IMR-90 (cell line): ENCODE results near the gene CCNB1. TPM values are rescaled to one million over a fixed set of nuclear protein-coding genes. Genes with fewer than 3 reads are reported as not detected.
"Not testable (repeated sequence)": the region's sequence is repeated elsewhere in the genome, so short reads cannot be mapped to it uniquely, and the experiment has no call there.

Experiments
- ATAC-seq: fragments of 200-7000 bp; cut with Tn5 transposase; 2 replicates; pipeline ENCODE4 v1.9.1; 2020; ENCODE audit warnings: low read depth, mild to moderate bottlenecking, moderate library complexity
- BruUV-seq: library from RNA; stranded (reverse); fragments of 400-500 nt; replicated peaks from 2 replicates; lab custom pipeline; 2021; lab: Mats Ljungman, UMichigan
- CTCF ChIA-PET: fragments of 300-600 bp; formaldehyde crosslinking; extraction: SDS; loops from one replicate; lab custom pipeline; 2021; ENCODE audit warnings: antibody characterized with exemption; lab: Yijun Ruan, JAX
- POLR2A ChIA-PET: fragments of 300-600 bp; sonication (Branson Sonifier 250); formaldehyde crosslinking; loops from one replicate; lab custom pipeline; 2022; ENCODE audit warnings: antibody characterized with exemption; ENCODE audit not compliant: unreplicated experiment; lab: Charles Lee
- DNase-seq: peaks from one replicate; pipeline ENCODE4 v3.0.0; 2013
- H2AFZ ChIP-seq: replicated peaks from 2 replicates; pipeline ENCODE3; 2013; ENCODE audit warnings: low read length, mild to moderate bottlenecking; ENCODE audit not compliant: poor library complexity
- H2AK5ac ChIP-seq: 2 replicates; pipeline ENCODE4 v1.6.1; 2013; ENCODE audit warnings: low read depth, low read length, inconsistent platforms
- H2AK9ac ChIP-seq: replicated peaks from 2 replicates; pipeline ENCODE3; 2013; ENCODE audit warnings: mild to moderate bottlenecking, low read depth, low read length, moderate library complexity; ENCODE audit not compliant: poor library complexity
- H2BK120ac ChIP-seq: 2 replicates; pipeline ENCODE4 v1.6.1; 2013; ENCODE audit warnings: low read depth, low read length, inconsistent platforms
- H2BK15ac ChIP-seq: 3 replicates; pipeline ENCODE4 v1.6.1; 2013; ENCODE audit warnings: low read depth, low read length, inconsistent platforms
- H2BK20ac ChIP-seq: 2 replicates; pipeline ENCODE4 v1.6.1; 2013; ENCODE audit warnings: low read depth, mild to moderate bottlenecking, inconsistent platforms, low read length, moderate library complexity
- H2BK5ac ChIP-seq: 2 replicates; pipeline ENCODE4 v1.6.1; 2013; ENCODE audit warnings: mild to moderate bottlenecking, low read depth, low read length, inconsistent platforms; ENCODE audit not compliant: poor library complexity, severe bottlenecking
- H3K14ac ChIP-seq: replicated peaks from 2 replicates; pipeline ENCODE4 v1.6.1; 2013; ENCODE audit warnings: low read depth, low read length, inconsistent platforms
- H3K18ac ChIP-seq: 2 replicates; pipeline ENCODE4 v1.6.1; 2013; ENCODE audit warnings: low read depth, low read length, control low read depth
- H3K23ac ChIP-seq: 2 replicates; pipeline ENCODE4 v1.6.1; 2013; ENCODE audit warnings: low read depth, low read length, inconsistent platforms
- H3K27ac ChIP-seq: 2 replicates; pipeline ENCODE4 v1.5.1; 2013; ENCODE audit warnings: mild to moderate bottlenecking, control low read depth, low read length; ENCODE audit not compliant: insufficient read depth
- H3K27me3 ChIP-seq: 2 replicates; pipeline ENCODE4 v1.6.1; 2013; ENCODE audit warnings: low read length; ENCODE audit not compliant: control insufficient read depth, insufficient read depth
- H3K36me3 ChIP-seq: 2 replicates; pipeline ENCODE4 v1.6.1; 2013; ENCODE audit warnings: low read length, mixed read lengths; ENCODE audit not compliant: control insufficient read depth, insufficient read depth
- H3K4ac ChIP-seq: 2 replicates; pipeline ENCODE4 v1.6.1; 2013; ENCODE audit warnings: low read depth, low read length, inconsistent platforms
- H3K4me1 ChIP-seq: 2 replicates; pipeline ENCODE4 v1.6.1; 2013; ENCODE audit warnings: low read length, mixed read lengths; ENCODE audit not compliant: control insufficient read depth, insufficient read depth
- H3K4me2 ChIP-seq: 2 replicates; pipeline ENCODE4 v1.6.1; 2013; ENCODE audit warnings: low read depth, mild to moderate bottlenecking, control low read depth, low read length, moderate library complexity
- H3K4me3 ChIP-seq: 2 replicates; pipeline ENCODE4 v1.5.1; 2013; ENCODE audit warnings: low read depth, mild to moderate bottlenecking, control low read depth, low read length, moderate library complexity; ENCODE audit not compliant: insufficient read depth
- H3K56ac ChIP-seq: 2 replicates; pipeline ENCODE4 v1.6.1; 2013; ENCODE audit warnings: low read length, inconsistent platforms; ENCODE audit not compliant: insufficient read depth; ENCODE audit errors: extremely low read depth
- H3K79me1 ChIP-seq, 2 experiments: 2 replicates each; pipeline ENCODE4 v1.6.1; 2013; ENCODE audit warnings: low read length in 2 of 2, inconsistent platforms in 1 of 2, low read depth in 1 of 2
- H3K9ac ChIP-seq: 2 replicates; pipeline ENCODE4 v1.6.1; 2013; ENCODE audit warnings: low read depth, low read length, control low read depth
- H3K9me1 ChIP-seq: 2 replicates; pipeline ENCODE4 v1.6.1; 2013; ENCODE audit warnings: low read length, inconsistent platforms; ENCODE audit not compliant: insufficient read depth
- H3K9me3 ChIP-seq: 2 replicates; pipeline ENCODE4 v1.6.1; 2013; ENCODE audit warnings: low read length; ENCODE audit not compliant: control insufficient read depth, insufficient read depth
- H4K20me1 ChIP-seq: 2 replicates; pipeline ENCODE4 v1.6.1; 2013; ENCODE audit warnings: low read length, inconsistent platforms; ENCODE audit not compliant: insufficient read depth
- H4K5ac ChIP-seq: 2 replicates; pipeline ENCODE4 v1.6.1; 2013; ENCODE audit warnings: mild to moderate bottlenecking, low read depth, low read length, control low read depth
- H4K8ac ChIP-seq, 2 experiments: 2 replicates each; pipeline ENCODE4 v1.6.1; 2013; ENCODE audit warnings: low read depth in 2 of 2, low read length in 2 of 2, control low read depth in 1 of 2, inconsistent platforms in 1 of 2
- H4K91ac ChIP-seq: 2 replicates; pipeline ENCODE4 v1.6.1; 2013; ENCODE audit warnings: low read depth, low read length, inconsistent platforms; ENCODE audit not compliant: insufficient read depth
- WGBS, 2 experiments: methylation state at CpG; one replicate each; pipeline versions ENCODE4 v1.1.5 to v1.1.7; 2013; ENCODE audit warnings: missing lambda C conversion rate in 2 of 2; ENCODE audit not compliant: insufficient read length in 1 of 2; ENCODE audit errors: extremely low coverage in 2 of 2; 5-methylcytosine and 5-hydroxymethylcytosine counted together
- dilution Hi-C: fragments of 300-500 bp; cut with HindIII; formaldehyde crosslinking; loops from one replicate; pipeline ENCODE4 v1.14.3; 2018; ENCODE audit warnings: low sequenced_read_pairs; ENCODE audit not compliant: unreplicated experiment
- in situ Hi-C: fragments of 300-500 bp; cut with MboI; formaldehyde crosslinking; loops from 3 replicates; pipeline ENCODE4 v1.14.3; 2019; ENCODE audit warnings: low sequenced_read_pairs, inconsistent platforms, mixed read lengths
- intact Hi-C: fragments of 100-400 bp; cut with micrococcal nuclease; formaldehyde crosslinking; loops from 2 replicates; pipeline ENCODE4 v1.10.0; 2022
- polyA plus RNA-seq, 3 experiments: library from polyadenylated mRNA; depleted of rRNA; stranded (reverse); fragments of >200 nt; gene quantifications; 2 replicates each; pipeline ENCODE4 v1.2.3, GENCODE V29; 2012; ENCODE audit warnings: low replicate concordance in 1 of 3
- total RNA-seq: library from RNA; depleted of rRNA; stranded (reverse); fragments of >200 nt; gene quantifications from 2 replicates; pipeline ENCODE4 v1.2.3, GENCODE V29; 2012

Gene CCNB1
- total and polyA plus RNA-seq, 2 of the 4 experiments (the other 2 are of a cell fraction), result 83.3 to 160 TPM

DNA sequence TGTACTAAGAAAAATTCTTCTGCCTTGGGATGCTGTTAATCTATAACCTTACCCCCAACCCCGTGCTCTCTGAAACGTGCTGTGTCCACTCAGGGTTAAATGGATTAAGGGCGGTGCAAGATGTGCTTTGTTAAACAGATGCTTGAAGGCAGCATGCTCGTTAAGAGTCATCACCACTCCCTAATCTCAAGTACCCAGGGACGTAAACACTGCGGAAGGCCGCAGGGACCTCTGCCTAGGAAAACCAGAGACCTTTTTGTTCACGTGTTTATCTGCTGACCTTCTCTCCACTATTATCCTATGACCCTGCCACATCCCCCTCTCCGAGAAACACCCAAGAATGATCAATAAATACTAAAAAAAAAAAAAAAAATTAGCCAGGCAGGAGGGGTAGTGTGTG, 53.9 kb downstream of the CCNB1 start:
- no CpG with 5 or more reads among the region's 9 CpGs for WGBS, 2 experiments
- intact Hi-C loops, H2BK20ac ChIP-seq, H3K9me1 ChIP-seq, H3K14ac ChIP-seq, H2AK9ac ChIP-seq, H3K9ac ChIP-seq, H3K27me3 ChIP-seq, POLR2A ChIA-PET, H3K36me3 ChIP-seq, H4K5ac ChIP-seq, H2AFZ ChIP-seq, in situ Hi-C loops, H2AK5ac ChIP-seq, H4K20me1 ChIP-seq, ATAC-seq, H3K18ac ChIP-seq, H3K4me2 ChIP-seq, dilution Hi-C loops, H2BK120ac ChIP-seq, H2BK15ac ChIP-seq, BruUV-seq, H4K91ac ChIP-seq, H3K23ac ChIP-seq, CTCF ChIA-PET, H3K4ac ChIP-seq, H2BK5ac ChIP-seq, H3K9me3 ChIP-seq, H3K27ac ChIP-seq, H3K4me3 ChIP-seq, H3K56ac ChIP-seq, DNase-seq, H3K4me1 ChIP-seq, H4K8ac ChIP-seq: not testable (repeated sequence)
- peaks cover 19 to 31% of the 10 kb centered on the region in 2 experiments; a peak in 3 of 4 replicates for H3K79me1 ChIP-seq
